KG1 (cell line): ENCODE measurements around the gene CHRNB4.

Source experiments
- DNase-seq: peaks from one replicate; lab custom pipeline; 2025; lab: John Stamatoyannopoulos, UW

CHRNB4 gene

GRCh38 chr15:78667578-78668236 is 26.7 kb upstream of the CHRNB4 start:
- DNase-seq = no peak

GRCh38 chr15:78666010-78666409 is 25.0 kb upstream of the CHRNB4 start:
- DNase-seq = no peak

GRCh38 chr15:78663703-78664102 is 22.7 kb upstream of the CHRNB4 start:
- no peak for DNase-seq

- DNase-seq = no peak
Observed at GRCh38 chr15:78662028-78662427, 21.0 kb upstream of the CHRNB4 start.

- DNase-seq = no peak
Observed at GRCh38 chr15:78661001-78661400, 20.0 kb upstream of the CHRNB4 start.

- no peak for DNase-seq
Observed at GRCh38 chr15:78660584-78660983, 19.6 kb upstream of the CHRNB4 start.

- no peak for DNase-seq
Observed at GRCh38 chr15:78658823-78659222, 17.8 kb upstream of the CHRNB4 start.

- DNase-seq = no peak
Observed at GRCh38 chr15:78654272-78654671, 13.3 kb upstream of the CHRNB4 start.

GRCh38 chr15:78651930-78652615 is 11.1 kb upstream of the CHRNB4 start:
- no peak for DNase-seq

- DNase-seq = no peak
Observed at GRCh38 chr15:78651007-78651406, 10.0 kb upstream of the CHRNB4 start.

GRCh38 chr15:78650022-78650421 is 9.0 kb upstream of the CHRNB4 start:
- DNase-seq = no peak

GRCh38 chr15:78645009-78645408 is 4.0 kb upstream of the CHRNB4 start:
- no peak for DNase-seq

GRCh38 chr15:78642331-78642730 is 1.3 kb upstream of the CHRNB4 start:
- DNase-seq = no peak

GRCh38 chr15:78641749-78642275 is 802 bp upstream of the CHRNB4 start:
- DNase-seq = no peak

GRCh38 chr15:78640527-78641101 is 396 bp downstream of the CHRNB4 start:
- no peak for DNase-seq

- peak; percentile 73 for DNase-seq
Observed at GRCh38 chr15:78638658-78639314, 2.2 kb downstream of the CHRNB4 start.

- DNase-seq = no peak
Observed at GRCh38 chr15:78637776-78638435, 3.1 kb downstream of the CHRNB4 start.

GRCh38 chr15:78636378-78636859 is 4.6 kb downstream of the CHRNB4 start:
- DNase-seq = no peak

- DNase-seq = no peak
Observed at GRCh38 chr15:78635346-78635745, 5.7 kb downstream of the CHRNB4 start.

GRCh38 chr15:78634210-78635145 is 6.5 kb downstream of the CHRNB4 start:
- no peak for DNase-seq

- DNase-seq = no peak
Observed at GRCh38 chr15:78633348-78633747, 7.7 kb downstream of the CHRNB4 start.
